ENCODE data around the gene CADM2. TPM values are rescaled to one million over a fixed set of nuclear protein-coding genes. Genes with fewer than 3 reads are reported as not detected.
"Not testable (repeated sequence)": the region's sequence is repeated elsewhere in the genome, so short reads cannot be mapped to it uniquely, and the experiment has no call there.

Gene CADM2
- total RNA-seq, 4 donors from 2014 or later: 9.6 to 16.2 (median 11.5) TPM

- Histone ChIP-seq H3K36me3 (no peaks in the 10 kb centered on the region), H3K4me3 (no peak overlapping the region), H3K4me1 (no peaks in the 10 kb centered on the region), H3K9me3 (no peaks in the 10 kb centered on the region), H3K27me3 (no peaks in the 10 kb centered on the region), H3K27ac (replicated peaks in 1 of 4) (no peak overlapping the region)
- no peak for DNase-seq (ENCODE audit: extremely low spot score)
- intact Hi-C loops (cut with DNase I): no loop called here
- WGBS: 82% methylated on average over 5 of the region's 5 CpGs
- TF ChIP-seq CTCF (IDR thresholded peaks at IDR 0.05): no peak
These were observed 536.8 kb downstream of the CADM2 start for GRCh38 chr3:85495602-85496001.

- Histone ChIP-seq H3K27ac (replicated peaks in 1 of 4) (no peak overlapping the region), H3K9me3 (no peaks in the 10 kb centered on the region), H3K36me3 (no peaks in the 10 kb centered on the region), H3K4me3 (no peak overlapping the region), H3K27me3 (no peaks in the 10 kb centered on the region), H3K4me1 (no peaks in the 10 kb centered on the region)
- DNase-seq (ENCODE audit: extremely low spot score): no peak
- intact Hi-C loops (cut with DNase I): no loop called here
- TF ChIP-seq POLR2AphosphoS5 (IDR thresholded peaks at IDR 0.05) (no peak), CTCF (IDR thresholded peaks at IDR 0.05) (no peak), POLR2A (IDR thresholded peaks at IDR 0.05; ENCODE audit: low read depth) (no peak), EP300 (IDR thresholded peaks at IDR 0.05) (no peak)
- WGBS: 97% methylated on average over 4 of the region's 4 CpGs
These were observed 539.4 kb downstream of the CADM2 start for GRCh38 chr3:85498177-85498576.

- WGBS: 39% methylated on average over 2 of the region's 2 CpGs
- H3K9me3 ChIP-seq: no peaks in the 10 kb centered on the region
- TF ChIP-seq POLR2A (IDR thresholded peaks at IDR 0.05; ENCODE audit: low read depth) (no peak), CTCF (IDR thresholded peaks at IDR 0.05) (no peak), EP300 (IDR thresholded peaks at IDR 0.05) (no peak), POLR2AphosphoS5 (IDR thresholded peaks at IDR 0.05) (no peak)
These were observed 543.5 kb downstream of the CADM2 start for GRCh38 chr3:85502148-85502875.

GRCh38 chr3:85504129-85504784 lies 545.5 kb downstream of the CADM2 start:
- H3K27me3 ChIP-seq; DNase-seq (ENCODE audit: extremely low spot score); H3K4me1 ChIP-seq; H3K27ac ChIP-seq (replicated peaks in 1 of 4); intact Hi-C loops (cut with DNase I); H3K36me3 ChIP-seq; H3K9me3 ChIP-seq: not testable (repeated sequence)
- WGBS: 89% methylated on average over 28 of the region's 33 CpGs
- peak overlapping the region in 1 of 4 donors; percentile 8 for H3K4me3 ChIP-seq

More at GRCh38 chr3:85502148-85502875, 543.5 kb downstream of the CADM2 start:
- H3K4me3 ChIP-seq: no peak overlapping the region
- no peak for DNase-seq (ENCODE audit: extremely low spot score)
- intact Hi-C loops (cut with DNase I): no loop called here
- H3K4me1 ChIP-seq: no peaks in the 10 kb centered on the region
- H3K36me3 ChIP-seq: no peaks in the 10 kb centered on the region
- no peaks in the 10 kb centered on the region for H3K27me3 ChIP-seq
- no peak overlapping the region for H3K27ac ChIP-seq (replicated peaks in 1 of 4)

GRCh38 chr3:85504785-85505511 lies 546.2 kb downstream of the CADM2 start:
- H3K27ac ChIP-seq (replicated peaks in 1 of 4); H3K27me3 ChIP-seq; DNase-seq (ENCODE audit: extremely low spot score); H3K4me1 ChIP-seq; H3K9me3 ChIP-seq; H3K36me3 ChIP-seq; intact Hi-C loops (cut with DNase I): not testable (repeated sequence)
- WGBS: 97% methylated on average over 6 of the region's 41 CpGs
- H3K4me3 ChIP-seq: peak overlapping the region in 1 of 4 donors; percentile 8

GRCh38 chr3:85507052-85507451 lies 548.3 kb downstream of the CADM2 start:
- DNase-seq (ENCODE audit: extremely low spot score); H3K4me3 ChIP-seq; intact Hi-C loops (cut with DNase I); H3K9me3 ChIP-seq; H3K27ac ChIP-seq (replicated peaks in 1 of 4); H3K36me3 ChIP-seq; H3K4me1 ChIP-seq; H3K27me3 ChIP-seq: not testable (repeated sequence)
- WGBS: 88% methylated on average over 5 of the region's 5 CpGs
